ENCODE measurements around the gene PLIN5. TPM values are rescaled to one million over a fixed set of nuclear protein-coding genes. Genes with fewer than 3 reads are reported as not detected.

The PLIN5 gene
- total RNA-seq, 1 experiment from 2014 or later: 3.9 TPM

GRCh38 chr19:4498694-4499093, 36.3 kb downstream of the PLIN5 start:
- H3K56ac ChIP-seq (ENCODE audit: insufficient read length, low read depth, low read length): no peak overlapping the region
- H2AFZ ChIP-seq (ENCODE audit: low read length): no peak overlapping the region
- H3K79me1 ChIP-seq (ENCODE audit: insufficient read depth, low read depth, low read length, poor library complexity, severe bottlenecking): no peaks in the 10 kb centered on the region
- H3K23me2 ChIP-seq (ENCODE audit: insufficient read length, low read depth, low read length, poor library complexity, severe bottlenecking): no peaks in the 10 kb centered on the region
- H3K4ac ChIP-seq (ENCODE audit: low read depth, low read length): no peak overlapping the region
- no peak overlapping the region for H3K18ac ChIP-seq (ENCODE audit: insufficient read length, low read depth, low read length)
- Mint-ChIP-seq H3K9me3 (no peaks in the 10 kb centered on the region), H3K36me3 (ENCODE audit: insufficient read depth in 1 of 3, low read depth in 3 of 3) (peaks cover 18 to 59% (median 51%) of the 10 kb centered on the region in 3 experiments; a peak in 6 of 7 replicates), H3K4me3 (no peak overlapping the region), H3K27ac (no peak overlapping the region), H3K27me3 (ENCODE audit: low read depth) (no peaks in the 10 kb centered on the region), H3K4me1 (no peaks in the 10 kb centered on the region)
- no peak overlapping the region for H2BK20ac ChIP-seq (ENCODE audit: low read depth, low read length, poor library complexity, severe bottlenecking)
- no peak overlapping the region for H4K8ac ChIP-seq (replicated peaks; ENCODE audit: insufficient read length, low read depth, low read length)
- no peaks in the 10 kb centered on the region for H3K9me3 ChIP-seq (ENCODE audit: control insufficient read depth, low read depth, low read length)
- TF ChIP-seq CTCF (conservative IDR thresholded peaks at IDR 0.05): no peak
- no peak overlapping the region for H3K9ac ChIP-seq (ENCODE audit: extremely low read depth, insufficient read length, low read length)
- no peak overlapping the region for H2BK15ac ChIP-seq (ENCODE audit: low read depth, low read length)
- H2BK12ac ChIP-seq (ENCODE audit: insufficient read length, low read depth, low read length): no peak overlapping the region
- no peaks in the 10 kb centered on the region for H3K27me3 ChIP-seq (ENCODE audit: insufficient read depth, low read length)
- no peak overlapping the region for H2BK5ac ChIP-seq (ENCODE audit: insufficient read length, low read length)
- H4K5ac ChIP-seq (ENCODE audit: insufficient read length, low read depth, low read length): no peak overlapping the region
- H3K14ac ChIP-seq (ENCODE audit: insufficient read depth, low read length): no peak overlapping the region
- no peak overlapping the region for H3K27ac ChIP-seq (ENCODE audit: insufficient read length, low read depth, low read length)
- H4K20me1 ChIP-seq (ENCODE audit: control insufficient read depth, insufficient read depth, insufficient read length): no peaks in the 10 kb centered on the region
- no peaks in the 10 kb centered on the region for H3K79me2 ChIP-seq (ENCODE audit: insufficient read depth, low read length)
- H2AK5ac ChIP-seq (ENCODE audit: insufficient read length, low read length): no peak overlapping the region
- H3K4me1 ChIP-seq (ENCODE audit: insufficient read depth, low read length): no peaks in the 10 kb centered on the region
- H3K4me2 ChIP-seq (ENCODE audit: insufficient read depth, insufficient read length, low read length): no peak overlapping the region
- H3K23ac ChIP-seq (ENCODE audit: insufficient read length, low read depth, low read length): no peak overlapping the region
- H2BK120ac ChIP-seq (ENCODE audit: low read depth, low read length, poor library complexity, severe bottlenecking): no peak overlapping the region
- H4K91ac ChIP-seq (ENCODE audit: insufficient read length, low read depth, low read length): no peak overlapping the region
- no peak overlapping the region for H3T11ph ChIP-seq (ENCODE audit: low read length)
- no peak for DNase-seq
- WGBS (ENCODE audit: extremely low coverage, insufficient read length, low lambda C conversion rate): no CpG with 5 or more reads among the region's 12 CpGs
